H1 (cell line): Measurements from ENCODE around the gene NDC1. TPM values are rescaled to one million over a fixed set of nuclear protein-coding genes. Genes with fewer than 3 reads are reported as not detected.

ENCODE experiments used
- CHD1 ChIP-seq: IDR thresholded peaks from 2 replicates; pipeline ENCODE4 v1.6.1; 2012; ENCODE audit warnings: low read depth, low read length, improper control_type of control experiment
- CHD2 ChIP-seq: IDR thresholded peaks from 2 replicates; pipeline ENCODE4 v1.6.1; 2012; ENCODE audit warnings: low read length, improper control_type of control experiment
- JUND ChIP-seq: IDR thresholded peaks from 2 replicates; pipeline ENCODE4 v1.6.1; 2011; ENCODE audit warnings: mild to moderate bottlenecking, improper control_type of control experiment, low read length
- KDM1A ChIP-seq: fragments of 200-600, 300-600 bp; sonication (generic); IDR thresholded peaks from 2 replicates; pipeline ENCODE4 v1.7.1; 2016; ENCODE audit warnings: mild to moderate bottlenecking, low read length, borderline replicate concordance
- RAD21 ChIP-seq, 2 experiments: IDR thresholded peaks in 1 of 2; conservative IDR thresholded peaks in 1 of 2; 2 replicates each; pipeline ENCODE4 v1.6.1; 2011; ENCODE audit warnings: low read depth in 2 of 2, low read length in 2 of 2, improper control_type of control experiment in 1 of 2, inconsistent platforms in 1 of 2, mild to moderate bottlenecking in 1 of 2, moderate library complexity in 1 of 2
- TCF12 ChIP-seq: IDR thresholded peaks from 2 replicates; pipeline ENCODE4 v1.6.1; 2011; ENCODE audit warnings: low read depth, mild to moderate bottlenecking, low read length
- YY1 ChIP-seq: IDR thresholded peaks from 2 replicates; pipeline ENCODE4 v1.6.1; 2011; ENCODE audit warnings: low read depth, mild to moderate bottlenecking, low read length
- polyA plus RNA-seq, 7 experiments: library from polyadenylated mRNA; depleted of rRNA in 3 of 7; stranded (reverse) in 5 of 7; unstranded in 2 of 7; fragments of >200 nt in 5 of 7; fragments of 200-250 nt in 2 of 7; gene quantifications; 1 replicate in 5 of 7; 2 replicates in 1 of 7; 4 replicates in 1 of 7; pipeline versions ENCODE4 v1.2.1 to v1.2.3, GENCODE V29; 2011 to 2013; ENCODE audit warnings: missing spikeins in 2 of 7, mixed read lengths in 2 of 7
- total RNA-seq: library from RNA; stranded (reverse); fragmentation: NEBNext Ultra II Directional; extraction: Animal tissue kit (Norgen Biotek cat#: 25700); gene quantifications from 2 replicates; pipeline ENCODE4 v1.2.1, GENCODE V29; 2021
- TF ChIP-seq, protein P1 (sequence below): fragments of 300-600 bp; sonication (generic); IDR thresholded peaks from 2 replicates; pipeline ENCODE4 v1.7.1; 2012; ENCODE audit warnings: low read length, moderate library complexity, mild to moderate bottlenecking, inconsistent platforms; ENCODE audit not compliant: insufficient replicate concordance
- TF ChIP-seq, protein P2 (sequence below): IDR thresholded peaks from 2 replicates; pipeline ENCODE4 v1.6.1; 2011; ENCODE audit warnings: low read length, improper control_type of control experiment

The NDC1 gene
- total and polyA plus RNA-seq, 2 of the 8 experiments (the other 6 are each of a cell fraction or from before 2014, with no cell fraction given): 62.9 to 66.1 TPM

DNA sequence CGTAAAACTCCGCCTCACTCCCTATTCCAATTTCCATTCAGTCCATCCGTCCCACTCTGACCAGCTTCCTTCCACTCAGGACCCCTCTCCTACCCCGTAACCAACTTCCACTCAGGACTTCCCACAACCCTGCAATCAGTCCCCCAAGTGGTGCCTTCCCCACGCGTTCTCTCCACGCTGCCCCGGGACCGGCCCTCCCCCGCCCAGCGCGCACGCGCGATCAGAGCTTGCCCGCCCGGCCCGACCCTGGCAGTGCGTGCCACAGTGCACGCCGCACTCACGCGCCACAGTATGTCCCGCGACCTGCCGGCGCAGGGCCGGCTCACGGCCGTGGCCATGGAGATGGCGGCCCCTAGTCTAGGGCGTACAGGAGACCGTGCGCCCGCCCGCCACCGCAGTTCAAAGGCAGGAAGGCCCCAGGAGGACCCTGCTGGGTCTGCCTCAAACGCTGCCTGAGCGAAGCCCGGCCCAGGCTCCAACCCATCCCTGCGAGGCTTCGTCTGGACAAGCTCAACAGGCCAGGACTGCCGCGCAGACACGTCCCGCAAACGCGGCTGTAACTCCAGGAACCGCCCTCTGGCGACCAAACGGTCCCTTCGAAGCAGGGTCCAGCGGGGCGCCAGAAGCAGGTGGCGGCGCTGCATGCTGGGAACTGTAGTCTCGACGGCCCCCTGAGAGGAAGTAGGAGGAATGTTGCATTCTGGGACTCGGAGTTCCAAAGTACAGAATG lies at the start of gene NDC1 (continued):
- TF ChIP-seq, protein P1, sequence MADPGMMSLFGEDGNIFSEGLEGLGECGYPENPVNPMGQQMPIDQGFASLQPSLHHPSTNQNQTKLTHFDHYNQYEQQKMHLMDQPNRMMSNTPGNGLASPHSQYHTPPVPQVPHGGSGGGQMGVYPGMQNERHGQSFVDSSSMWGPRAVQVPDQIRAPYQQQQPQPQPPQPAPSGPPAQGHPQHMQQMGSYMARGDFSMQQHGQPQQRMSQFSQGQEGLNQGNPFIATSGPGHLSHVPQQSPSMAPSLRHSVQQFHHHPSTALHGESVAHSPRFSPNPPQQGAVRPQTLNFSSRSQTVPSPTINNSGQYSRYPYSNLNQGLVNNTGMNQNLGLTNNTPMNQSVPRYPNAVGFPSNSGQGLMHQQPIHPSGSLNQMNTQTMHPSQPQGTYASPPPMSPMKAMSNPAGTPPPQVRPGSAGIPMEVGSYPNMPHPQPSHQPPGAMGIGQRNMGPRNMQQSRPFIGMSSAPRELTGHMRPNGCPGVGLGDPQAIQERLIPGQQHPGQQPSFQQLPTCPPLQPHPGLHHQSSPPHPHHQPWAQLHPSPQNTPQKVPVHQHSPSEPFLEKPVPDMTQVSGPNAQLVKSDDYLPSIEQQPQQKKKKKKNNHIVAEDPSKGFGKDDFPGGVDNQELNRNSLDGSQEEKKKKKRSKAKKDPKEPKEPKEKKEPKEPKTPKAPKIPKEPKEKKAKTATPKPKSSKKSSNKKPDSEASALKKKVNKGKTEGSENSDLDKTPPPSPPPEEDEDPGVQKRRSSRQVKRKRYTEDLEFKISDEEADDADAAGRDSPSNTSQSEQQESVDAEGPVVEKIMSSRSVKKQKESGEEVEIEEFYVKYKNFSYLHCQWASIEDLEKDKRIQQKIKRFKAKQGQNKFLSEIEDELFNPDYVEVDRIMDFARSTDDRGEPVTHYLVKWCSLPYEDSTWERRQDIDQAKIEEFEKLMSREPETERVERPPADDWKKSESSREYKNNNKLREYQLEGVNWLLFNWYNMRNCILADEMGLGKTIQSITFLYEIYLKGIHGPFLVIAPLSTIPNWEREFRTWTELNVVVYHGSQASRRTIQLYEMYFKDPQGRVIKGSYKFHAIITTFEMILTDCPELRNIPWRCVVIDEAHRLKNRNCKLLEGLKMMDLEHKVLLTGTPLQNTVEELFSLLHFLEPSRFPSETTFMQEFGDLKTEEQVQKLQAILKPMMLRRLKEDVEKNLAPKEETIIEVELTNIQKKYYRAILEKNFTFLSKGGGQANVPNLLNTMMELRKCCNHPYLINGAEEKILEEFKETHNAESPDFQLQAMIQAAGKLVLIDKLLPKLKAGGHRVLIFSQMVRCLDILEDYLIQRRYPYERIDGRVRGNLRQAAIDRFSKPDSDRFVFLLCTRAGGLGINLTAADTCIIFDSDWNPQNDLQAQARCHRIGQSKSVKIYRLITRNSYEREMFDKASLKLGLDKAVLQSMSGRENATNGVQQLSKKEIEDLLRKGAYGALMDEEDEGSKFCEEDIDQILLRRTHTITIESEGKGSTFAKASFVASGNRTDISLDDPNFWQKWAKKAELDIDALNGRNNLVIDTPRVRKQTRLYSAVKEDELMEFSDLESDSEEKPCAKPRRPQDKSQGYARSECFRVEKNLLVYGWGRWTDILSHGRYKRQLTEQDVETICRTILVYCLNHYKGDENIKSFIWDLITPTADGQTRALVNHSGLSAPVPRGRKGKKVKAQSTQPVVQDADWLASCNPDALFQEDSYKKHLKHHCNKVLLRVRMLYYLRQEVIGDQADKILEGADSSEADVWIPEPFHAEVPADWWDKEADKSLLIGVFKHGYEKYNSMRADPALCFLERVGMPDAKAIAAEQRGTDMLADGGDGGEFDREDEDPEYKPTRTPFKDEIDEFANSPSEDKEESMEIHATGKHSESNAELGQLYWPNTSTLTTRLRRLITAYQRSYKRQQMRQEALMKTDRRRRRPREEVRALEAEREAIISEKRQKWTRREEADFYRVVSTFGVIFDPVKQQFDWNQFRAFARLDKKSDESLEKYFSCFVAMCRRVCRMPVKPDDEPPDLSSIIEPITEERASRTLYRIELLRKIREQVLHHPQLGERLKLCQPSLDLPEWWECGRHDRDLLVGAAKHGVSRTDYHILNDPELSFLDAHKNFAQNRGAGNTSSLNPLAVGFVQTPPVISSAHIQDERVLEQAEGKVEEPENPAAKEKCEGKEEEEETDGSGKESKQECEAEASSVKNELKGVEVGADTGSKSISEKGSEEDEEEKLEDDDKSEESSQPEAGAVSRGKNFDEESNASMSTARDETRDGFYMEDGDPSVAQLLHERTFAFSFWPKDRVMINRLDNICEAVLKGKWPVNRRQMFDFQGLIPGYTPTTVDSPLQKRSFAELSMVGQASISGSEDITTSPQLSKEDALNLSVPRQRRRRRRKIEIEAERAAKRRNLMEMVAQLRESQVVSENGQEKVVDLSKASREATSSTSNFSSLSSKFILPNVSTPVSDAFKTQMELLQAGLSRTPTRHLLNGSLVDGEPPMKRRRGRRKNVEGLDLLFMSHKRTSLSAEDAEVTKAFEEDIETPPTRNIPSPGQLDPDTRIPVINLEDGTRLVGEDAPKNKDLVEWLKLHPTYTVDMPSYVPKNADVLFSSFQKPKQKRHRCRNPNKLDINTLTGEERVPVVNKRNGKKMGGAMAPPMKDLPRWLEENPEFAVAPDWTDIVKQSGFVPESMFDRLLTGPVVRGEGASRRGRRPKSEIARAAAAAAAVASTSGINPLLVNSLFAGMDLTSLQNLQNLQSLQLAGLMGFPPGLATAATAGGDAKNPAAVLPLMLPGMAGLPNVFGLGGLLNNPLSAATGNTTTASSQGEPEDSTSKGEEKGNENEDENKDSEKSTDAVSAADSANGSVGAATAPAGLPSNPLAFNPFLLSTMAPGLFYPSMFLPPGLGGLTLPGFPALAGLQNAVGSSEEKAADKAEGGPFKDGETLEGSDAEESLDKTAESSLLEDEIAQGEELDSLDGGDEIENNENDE: no peak
- TF ChIP-seq TCF12: 0 out of 2 replicates have a peak, but pooled peaks have one; percentile 5
- no peak for TF ChIP-seq CHD1
- no peak for TF ChIP-seq YY1
- TF ChIP-seq KDM1A: no peak; the same call in 1 of the 2 replicates
- TF ChIP-seq RAD21 (IDR thresholded peaks at IDR 0.05 in 1 of 2, conservative IDR thresholded peaks at IDR 0.05 in 1 of 2; ENCODE audit: low read depth in 2 of 2, low read length in 2 of 2): no peak
- TF ChIP-seq, protein P2, sequence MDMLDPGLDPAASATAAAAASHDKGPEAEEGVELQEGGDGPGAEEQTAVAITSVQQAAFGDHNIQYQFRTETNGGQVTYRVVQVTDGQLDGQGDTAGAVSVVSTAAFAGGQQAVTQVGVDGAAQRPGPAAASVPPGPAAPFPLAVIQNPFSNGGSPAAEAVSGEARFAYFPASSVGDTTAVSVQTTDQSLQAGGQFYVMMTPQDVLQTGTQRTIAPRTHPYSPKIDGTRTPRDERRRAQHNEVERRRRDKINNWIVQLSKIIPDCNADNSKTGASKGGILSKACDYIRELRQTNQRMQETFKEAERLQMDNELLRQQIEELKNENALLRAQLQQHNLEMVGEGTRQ: no peak
- 0 out of 2 replicates have a peak, but pooled peaks have one; percentile 7 for TF ChIP-seq CHD2
- no peak for TF ChIP-seq JUND
